ENCODE data around the gene OPN3.

- TF ChIP-seq POLR2A (IDR thresholded peaks at IDR 0.05; ENCODE audit: low read depth, low read length) (no peak), POLR2AphosphoS5 (IDR thresholded peaks at IDR 0.05; ENCODE audit: low read depth, low read length) (no peak), TAF1 (IDR thresholded peaks at IDR 0.05; ENCODE audit: low read depth, low read length) (no peak), SPI1 (IDR thresholded peaks at IDR 0.05; ENCODE audit: low read depth, low read length) (no peak)
Observed at GRCh38 chr1:241614144-241614543, 26.0 kb downstream of the OPN3 start.

Data from GM12891 (cell line).